22Rv1 (cell line): ENCODE results near the gene TMEM43.

Source experiments
- CTCF ChIP-seq: fragments of 450-650 bp; IDR thresholded peaks from 2 replicates; pipeline ENCODE4 v1.5.1; 2017; ENCODE audit warnings: mild to moderate bottlenecking
- ZFX ChIP-seq: fragments of 450-650 bp; IDR thresholded peaks from 2 replicates; pipeline ENCODE4 v1.6.1; 2017; ENCODE audit warnings: antibody characterized with exemption, borderline replicate concordance

DNA sequence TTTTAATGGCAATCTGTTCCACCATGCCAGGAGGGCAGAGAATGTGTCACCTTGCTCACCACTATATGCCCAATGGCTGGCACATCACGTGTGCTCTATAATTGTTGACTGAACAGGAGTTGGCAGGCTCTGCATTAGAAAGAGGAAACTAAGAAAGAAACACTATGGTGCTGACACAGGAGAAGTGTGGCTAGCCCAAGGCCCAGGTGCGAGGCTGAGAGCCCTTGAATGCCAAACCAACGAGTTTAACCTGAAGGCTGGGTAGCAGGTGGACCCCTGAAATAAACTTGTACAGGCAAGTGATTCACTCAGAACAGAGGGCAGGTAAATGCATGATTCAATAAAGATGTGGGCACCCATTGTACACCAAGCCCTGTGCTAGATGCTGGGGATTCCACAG lies 2.6 kb upstream of the TMEM43 start:
- no peak for TF ChIP-seq CTCF
- TF ChIP-seq ZFX, result no peak
